Measurements from ENCODE around the gene IL6R.
"Not testable (repeated sequence)": the region's sequence is repeated elsewhere in the genome, so short reads cannot be mapped to it uniquely, and the experiment has no call there.

IL6R gene

DNA sequence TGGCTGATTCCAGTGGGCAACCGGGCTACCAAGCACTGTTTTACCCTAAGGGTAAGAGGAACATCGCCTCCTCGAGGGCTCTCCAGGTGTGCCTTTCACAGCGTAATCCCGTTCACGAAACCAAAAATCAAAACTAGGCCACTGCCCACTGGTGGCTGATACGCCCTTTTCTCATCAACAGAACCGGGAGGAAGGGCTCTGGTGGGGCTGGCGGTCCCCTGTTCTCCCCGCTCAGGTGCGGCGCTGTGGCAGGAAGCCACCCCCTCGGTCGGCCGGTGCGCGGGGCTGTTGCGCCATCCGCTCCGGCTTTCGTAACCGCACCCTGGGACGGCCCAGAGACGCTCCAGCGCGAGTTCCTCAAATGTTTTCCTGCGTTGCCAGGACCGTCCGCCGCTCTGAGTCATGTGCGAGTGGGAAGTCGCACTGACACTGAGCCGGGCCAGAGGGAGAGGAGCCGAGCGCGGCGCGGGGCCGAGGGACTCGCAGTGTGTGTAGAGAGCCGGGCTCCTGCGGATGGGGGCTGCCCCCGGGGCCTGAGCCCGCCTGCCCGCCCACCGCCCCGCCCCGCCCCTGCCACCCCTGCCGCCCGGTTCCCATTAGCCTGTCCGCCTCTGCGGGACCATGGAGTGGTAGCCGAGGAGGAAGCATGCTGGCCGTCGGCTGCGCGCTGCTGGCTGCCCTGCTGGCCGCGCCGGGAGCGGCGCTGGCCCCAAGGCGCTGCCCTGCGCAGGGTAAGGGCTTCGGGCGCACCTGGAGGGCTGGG is at the start of gene IL6R:
Gene IL6R (plus strand): TSS at position 360 of the 763 bp plus-strand sequence. CDS start 287 bp downstream, at position 647.
- DNase-seq = peak; percentile 78

DNA sequence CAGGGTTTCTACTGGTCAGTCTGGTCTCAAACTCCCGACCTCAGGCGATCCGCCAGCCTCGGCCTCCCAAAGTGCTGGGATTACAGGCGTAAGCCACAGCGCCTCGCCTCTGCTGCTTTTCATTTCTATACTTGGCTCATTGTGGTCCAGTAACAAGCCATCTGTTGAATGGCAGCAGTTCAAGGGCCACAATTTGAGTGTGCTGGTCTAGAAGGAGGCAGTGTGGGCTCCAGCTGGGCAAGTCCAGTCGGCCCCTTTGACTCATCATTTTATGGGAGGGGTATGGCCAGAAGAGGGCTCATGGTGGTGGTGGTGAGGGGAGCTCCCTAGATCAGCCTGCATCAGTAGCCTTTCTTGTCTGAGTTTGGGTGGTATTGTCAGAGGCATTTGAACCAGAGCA is 46.6 kb upstream of the IL6R start:
- DNase-seq = no peak

DNA sequence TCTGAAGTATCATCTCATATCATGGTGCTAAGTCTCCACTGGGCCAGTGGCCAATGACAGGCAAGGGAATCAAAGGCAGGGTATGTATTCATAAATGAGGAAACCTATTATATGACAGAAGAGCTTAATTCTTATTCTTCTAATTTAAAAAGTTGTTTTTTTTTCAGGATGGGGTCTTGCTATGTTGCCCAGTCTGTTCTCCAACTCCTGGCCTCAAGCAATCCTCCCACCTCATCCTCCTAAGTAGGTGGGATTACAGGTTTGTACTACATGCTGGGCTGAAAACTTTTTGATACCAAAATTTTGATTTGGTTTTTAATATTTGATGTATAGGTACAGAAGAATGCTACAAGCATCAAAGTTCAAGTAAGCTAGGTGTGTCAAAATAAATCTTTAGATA is 44.9 kb upstream of the IL6R start:
- no peak for DNase-seq

DNA sequence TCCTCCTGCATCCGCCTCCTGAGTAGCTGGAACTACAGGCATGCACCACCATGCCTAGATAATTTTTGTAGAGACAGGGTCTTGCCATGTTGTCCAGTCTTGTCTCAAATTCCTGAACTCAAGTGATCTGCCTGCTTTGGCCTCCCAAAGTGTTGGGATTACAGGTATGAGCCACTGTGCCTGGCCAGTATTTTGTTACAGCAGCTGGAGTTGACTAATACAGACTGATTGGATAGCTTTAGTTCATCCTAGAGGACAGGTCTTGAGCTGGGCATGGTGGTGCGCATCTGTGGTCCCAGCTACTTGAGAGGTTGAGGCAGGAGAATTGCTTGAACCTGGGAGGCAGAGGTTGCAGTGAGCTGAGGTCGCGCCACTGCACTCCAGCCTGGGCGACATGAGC is 44.3 kb upstream of the IL6R start:
- DNase-seq = not testable (repeated sequence)

DNA sequence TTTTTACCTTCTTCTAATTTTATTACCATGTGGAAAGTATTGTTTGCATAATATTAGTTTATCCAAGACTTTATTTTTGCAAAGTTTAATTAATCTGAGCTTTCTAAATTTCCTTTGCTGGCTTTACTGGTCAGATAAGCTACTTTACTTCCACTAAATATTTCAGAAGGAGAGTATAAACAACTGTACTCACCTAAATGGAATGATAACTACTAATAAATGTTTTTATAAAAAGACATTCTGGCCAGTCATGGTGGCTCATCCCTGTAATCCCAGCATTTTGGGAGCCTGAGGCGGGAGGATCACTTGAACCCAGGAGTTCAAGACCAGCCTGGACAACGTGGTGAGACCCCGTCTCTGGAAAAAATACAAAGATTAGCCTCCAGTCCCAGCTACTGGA is 43.8 kb upstream of the IL6R start:
- no peak for DNase-seq

DNA sequence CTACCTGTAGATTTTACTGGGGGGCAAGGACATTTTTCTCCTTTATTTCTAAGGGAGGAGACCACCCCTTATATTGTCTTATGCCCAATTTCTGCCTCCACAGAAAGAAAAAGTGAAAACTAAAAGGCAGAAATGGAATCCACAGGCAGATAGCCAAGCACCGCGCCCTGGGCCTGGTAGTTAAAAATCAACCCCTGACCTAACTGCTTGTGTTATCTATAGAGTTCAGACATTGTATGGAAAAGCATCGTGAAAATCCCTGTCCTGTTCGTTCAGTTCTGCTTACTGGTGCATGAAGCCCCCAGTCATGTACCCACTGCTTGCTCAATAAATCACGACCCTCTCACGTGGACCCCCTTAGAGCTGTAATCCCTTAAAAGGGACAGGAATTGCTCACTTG is 33.7 kb upstream of the IL6R start:
- no peak for DNase-seq

DNA sequence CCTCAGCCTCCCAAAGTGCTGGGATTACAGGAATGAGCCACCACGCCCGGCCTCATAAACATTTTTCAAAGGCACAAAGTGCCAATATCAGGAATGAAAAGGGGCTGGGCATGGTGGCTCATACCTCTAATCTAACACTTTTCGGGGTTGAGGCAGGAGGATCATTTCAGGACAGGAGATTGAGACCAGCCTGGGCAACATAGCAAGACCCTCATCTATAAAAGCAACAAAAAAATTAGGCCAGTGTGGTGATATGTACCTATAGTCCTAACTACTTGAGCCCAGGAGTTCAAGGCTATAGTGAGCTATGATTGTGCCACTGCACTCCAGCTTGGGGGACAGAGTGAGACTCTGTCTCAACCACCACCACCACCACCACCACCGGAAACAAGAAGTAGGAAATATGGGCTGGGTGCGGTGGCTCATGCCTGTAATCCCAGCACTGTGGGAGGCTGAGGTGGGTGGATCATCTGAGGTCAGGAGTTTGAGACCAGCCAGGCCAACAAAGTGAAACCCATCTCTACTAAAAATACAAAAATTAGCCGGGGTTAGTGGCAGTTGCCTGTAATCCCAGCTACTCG is 31.3 kb upstream of the IL6R start:
- not testable (repeated sequence) for DNase-seq

DNA sequence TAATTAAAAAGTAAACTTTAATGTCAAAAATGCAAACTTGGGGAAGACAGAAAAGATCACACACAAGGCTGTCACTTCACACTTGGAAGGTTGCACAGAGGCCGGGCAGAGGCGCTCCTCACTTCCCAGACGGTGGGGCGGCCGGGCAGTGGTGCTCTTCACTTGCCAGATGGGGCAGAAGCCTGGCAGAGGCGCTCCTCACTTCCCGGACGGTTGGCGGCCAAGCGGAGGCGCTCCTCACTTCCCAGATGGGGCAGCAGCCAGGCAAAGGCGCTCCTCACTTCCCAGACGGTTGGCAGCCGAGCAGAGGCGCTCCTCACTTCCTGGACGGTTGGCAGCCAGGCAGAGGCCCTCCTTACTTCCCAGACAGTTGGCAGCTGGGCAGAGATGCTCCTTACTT is 25.8 kb upstream of the IL6R start:
- DNase-seq = no peak

DNA sequence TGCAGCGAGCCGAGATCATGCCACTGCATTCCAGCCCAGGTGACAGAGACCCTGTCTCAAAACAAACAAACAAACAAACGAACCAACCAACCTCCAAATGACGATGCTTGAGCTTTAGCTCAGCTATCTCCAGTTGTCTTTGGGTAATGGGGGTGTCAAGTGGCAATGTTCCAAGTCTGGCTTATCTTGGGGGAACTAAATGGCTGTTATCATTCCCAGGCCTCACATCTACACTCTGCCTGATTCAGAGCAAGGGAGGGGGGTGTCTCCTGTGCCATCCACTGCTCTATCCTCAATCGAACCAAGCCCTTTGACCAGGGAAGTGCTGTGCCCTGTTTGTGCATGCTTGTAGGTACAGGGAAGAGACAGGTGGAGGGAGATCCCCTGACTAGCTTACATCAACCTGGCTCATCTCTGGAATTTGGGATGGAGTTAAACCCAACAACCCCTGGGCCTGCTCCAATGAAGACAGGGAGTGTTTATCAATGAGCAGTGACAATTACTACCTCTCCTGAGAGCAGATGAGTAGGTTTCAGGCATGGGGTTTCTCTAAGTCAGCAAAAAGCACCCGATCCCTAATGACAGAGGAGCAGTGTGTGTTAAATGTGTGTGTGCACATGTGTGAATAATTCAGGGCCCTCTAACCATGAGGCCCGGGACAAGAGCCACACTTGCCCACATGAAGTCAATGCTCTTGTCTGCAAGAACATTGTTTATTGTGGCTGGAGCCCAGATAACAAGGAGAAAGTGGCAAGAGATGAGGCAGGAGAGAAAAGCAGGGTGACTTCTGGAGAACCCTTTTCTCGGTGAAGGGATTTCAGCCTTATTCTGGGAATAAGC is 20.3 kb upstream of the IL6R start:
- no peak for DNase-seq

DNA sequence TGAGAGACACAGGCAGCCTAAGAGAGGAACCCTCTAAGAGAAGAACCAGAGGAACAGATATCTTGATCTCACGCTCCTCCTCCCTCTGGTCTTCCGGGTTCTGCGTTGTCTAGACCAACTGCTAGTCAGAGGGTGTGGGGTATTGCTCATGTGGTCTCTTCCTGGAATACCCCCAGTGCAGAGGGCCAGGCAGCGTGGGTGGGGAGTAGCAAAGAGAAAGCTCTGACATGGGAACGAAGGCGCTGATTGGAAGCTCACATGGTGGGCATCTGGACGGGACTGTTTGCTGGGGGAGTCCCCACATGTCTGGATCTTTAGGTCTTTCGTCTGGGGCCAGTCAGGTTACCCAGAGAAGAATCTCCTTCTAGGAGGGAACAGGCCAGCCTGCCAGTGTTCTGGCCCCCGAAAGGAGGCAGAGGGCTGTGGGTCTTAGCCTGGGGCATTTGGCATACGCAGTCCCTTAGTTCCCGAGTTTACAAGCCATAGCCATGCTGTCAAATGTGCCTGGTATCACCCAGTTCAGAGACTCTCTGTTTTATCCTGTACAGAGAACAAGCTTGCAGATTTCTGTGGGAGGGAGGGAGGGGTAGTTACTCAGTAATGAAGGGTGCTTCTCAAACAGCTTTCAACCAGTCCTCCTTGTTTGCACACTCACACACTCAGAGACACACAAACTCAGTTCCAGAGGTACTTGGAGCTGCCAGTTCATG is 18.3 kb upstream of the IL6R start:
- DNase-seq = peak; percentile 72

DNA sequence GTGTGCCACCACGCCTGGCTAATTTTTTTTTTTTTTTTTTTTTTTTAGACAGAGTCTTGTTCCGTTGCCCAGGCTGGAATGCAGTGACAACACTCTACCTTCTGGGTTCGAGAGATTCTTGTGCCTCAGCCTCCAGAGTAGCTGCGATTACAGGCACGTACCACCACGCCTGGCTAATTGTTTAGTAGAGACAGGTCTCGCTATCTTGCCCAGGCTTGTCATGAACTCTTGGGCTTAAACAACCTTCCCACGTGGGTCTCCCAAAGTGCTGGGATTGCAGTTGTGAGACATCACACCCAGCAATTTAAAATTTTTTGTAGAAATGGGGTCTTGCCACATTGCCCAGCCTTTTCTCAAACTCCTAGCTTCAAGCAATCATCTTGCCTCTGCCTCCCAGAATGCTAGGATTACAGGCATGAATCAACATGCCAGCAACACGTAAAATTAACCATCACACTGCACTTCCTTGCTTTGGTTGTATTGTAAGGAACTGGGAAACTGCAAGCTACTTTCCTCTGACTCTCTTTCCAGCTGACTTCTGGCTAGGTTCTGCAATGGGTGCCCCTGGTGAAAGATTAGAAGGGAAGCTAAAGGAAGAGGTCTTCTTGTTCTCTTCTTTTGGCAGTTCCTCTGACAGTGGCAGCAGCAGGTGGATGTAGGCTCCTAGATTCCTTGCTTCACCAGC is 13.9 kb upstream of the IL6R start:
- no peak for DNase-seq

DNA sequence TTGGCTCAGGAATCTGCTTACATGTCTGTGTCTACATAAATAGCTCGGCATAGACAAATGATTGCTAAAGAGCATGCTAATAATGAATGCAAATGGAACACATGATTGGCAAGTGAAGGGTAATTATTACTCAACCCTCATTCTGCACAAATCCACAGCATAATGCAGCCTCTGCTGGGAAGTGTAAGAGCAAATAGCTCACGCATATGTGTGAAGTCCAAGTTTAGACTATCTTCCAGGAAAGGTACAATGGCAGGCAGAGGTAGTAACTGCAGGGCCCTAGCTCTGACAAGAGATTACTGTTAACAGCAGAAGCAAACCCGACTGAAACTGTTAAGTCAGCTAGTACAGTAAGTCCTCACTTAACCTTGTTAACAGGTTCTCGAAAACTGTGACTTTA is 7.0 kb upstream of the IL6R start:
- DNase-seq = no peak

DNA sequence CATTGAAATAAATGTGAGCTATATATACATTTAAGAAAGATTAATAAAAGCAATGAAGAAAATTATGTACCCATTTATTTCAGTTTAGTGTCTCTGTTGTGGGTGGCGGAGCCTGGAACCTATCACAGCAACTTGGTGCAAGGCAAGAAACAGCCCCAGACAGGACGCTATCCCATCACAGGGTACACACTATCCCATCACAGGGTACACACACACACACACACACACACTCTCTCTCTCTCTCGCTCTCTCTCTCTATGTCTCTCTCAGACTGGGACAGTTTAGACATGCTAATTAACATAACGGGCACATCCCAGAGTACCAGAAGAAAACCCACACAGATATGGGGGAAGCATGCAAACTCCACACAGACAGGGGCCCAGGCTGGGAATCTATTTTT is 6.5 kb upstream of the IL6R start:
- DNase-seq = no peak

DNA sequence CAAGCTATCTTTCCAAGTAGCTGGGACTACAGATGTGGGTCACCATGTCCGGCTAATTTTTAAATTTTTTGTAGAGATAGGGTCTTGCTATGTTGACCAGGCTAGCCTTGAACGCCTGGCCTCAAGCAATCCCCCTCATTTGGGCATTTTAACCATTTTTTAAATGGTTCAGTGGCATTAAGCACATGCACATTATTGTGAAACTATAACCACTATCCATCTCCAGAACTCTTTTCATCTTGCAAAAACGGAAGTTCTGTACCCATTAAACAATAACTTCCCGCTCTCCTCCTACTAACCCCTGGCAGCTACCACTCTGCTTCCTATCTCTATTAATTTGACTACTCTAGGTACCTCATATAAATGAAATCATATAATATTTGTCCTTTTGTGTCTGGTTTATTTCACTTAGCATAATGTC is 4.8 kb upstream of the IL6R start:
- no peak for DNase-seq

DNA sequence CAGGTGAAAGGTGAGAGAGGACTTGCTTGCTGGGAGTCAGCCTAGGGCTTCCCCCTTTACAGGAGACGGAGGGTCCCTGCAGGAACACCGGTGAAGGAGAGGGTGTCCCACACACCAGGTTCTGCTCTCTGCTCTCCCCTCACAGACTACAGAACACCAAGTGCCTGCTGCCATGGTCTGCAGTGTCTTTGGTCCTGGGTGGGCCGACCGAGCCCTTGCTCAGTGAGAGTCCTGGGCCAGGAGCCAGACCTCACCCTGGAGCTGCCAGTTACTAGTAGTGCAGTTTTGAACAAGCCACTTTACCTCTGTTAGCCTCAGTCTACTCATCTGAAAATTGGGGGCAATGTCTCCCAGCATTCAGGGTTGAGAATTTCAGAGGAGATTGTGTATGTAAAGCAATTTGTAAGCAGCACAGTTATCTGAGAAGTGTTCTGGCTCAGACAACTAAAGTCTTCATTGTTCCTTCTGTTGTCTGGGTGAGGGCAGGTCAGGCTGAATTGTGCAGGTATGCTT is 2.7 kb upstream of the IL6R start:
- no peak for DNase-seq

DNA sequence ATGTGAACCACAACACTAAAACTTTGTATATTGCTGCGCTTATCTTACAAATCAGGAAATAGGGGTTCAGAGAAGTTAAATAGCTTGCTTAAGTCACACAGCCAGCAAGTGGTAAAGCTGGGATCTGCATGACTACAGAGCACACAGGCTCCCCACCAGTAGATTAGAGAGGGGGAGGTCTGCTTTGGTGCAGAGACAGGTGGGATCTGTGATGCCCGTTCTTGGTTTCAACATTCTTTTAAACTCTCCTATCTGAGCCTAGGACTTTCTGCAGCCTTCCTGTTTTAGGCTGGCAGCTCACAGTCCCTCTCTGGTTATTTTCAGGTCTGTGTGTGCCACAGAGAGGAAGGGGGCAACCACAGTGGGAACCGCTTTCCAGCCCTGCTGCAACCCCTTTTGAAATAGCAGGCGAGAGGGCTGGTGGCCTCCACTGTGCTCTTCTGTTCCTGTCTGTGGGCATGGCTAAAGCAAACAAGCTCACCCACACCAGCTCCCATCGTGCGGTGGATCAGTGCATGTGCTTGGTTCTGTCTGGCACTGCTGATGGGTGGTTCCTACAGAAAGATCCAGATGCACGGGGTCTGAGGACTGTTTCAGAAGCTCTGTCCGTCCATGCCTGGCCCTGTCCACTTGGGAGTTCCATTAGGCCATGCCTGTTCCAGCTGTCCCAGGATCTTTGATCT is 1.7 kb upstream of the IL6R start:
- DNase-seq = peak; percentile 53

DNA sequence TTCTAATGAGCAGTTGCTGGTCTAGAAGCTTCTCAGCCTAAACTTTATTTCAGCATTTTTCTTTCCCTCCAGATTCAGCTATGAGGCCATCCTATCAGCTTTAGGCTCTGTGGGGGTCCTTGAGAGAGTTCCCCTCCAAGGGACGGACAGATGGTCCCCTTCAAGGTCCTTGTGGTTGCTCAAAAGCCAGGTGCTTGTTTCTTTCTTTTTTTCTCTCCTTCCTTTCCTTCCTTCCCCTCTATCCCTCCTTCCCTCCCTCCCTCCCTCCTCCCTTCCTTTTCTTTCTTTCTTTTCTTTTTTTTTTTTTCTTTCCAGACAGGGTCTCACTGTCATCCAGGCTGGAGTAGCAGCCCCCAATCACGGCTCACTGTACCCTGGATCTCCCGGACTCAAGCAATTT is 1.2 kb upstream of the IL6R start:
- no peak for DNase-seq

DNA sequence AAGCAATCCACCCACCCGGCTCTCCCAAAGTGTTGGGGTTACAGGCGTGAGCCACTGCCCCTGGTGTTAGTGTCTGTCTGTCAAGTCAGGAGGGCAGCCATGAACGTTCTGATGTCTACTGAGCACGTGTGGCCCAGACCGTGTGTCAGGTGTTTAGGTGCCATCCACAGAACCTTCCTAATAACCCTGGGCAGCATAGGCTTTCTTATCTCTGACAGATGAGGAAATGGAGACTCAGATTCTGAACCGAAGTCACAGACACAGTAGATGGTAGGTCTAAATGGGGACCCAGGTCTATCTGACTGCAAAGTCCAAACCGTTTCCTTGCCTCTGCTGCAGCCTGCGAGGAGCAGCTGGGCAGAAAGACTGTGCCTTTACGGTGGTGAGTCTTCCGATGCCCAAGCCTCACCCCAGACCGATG is 622 bp upstream of the IL6R start:
- DNase-seq = peak; percentile 41

DNA sequence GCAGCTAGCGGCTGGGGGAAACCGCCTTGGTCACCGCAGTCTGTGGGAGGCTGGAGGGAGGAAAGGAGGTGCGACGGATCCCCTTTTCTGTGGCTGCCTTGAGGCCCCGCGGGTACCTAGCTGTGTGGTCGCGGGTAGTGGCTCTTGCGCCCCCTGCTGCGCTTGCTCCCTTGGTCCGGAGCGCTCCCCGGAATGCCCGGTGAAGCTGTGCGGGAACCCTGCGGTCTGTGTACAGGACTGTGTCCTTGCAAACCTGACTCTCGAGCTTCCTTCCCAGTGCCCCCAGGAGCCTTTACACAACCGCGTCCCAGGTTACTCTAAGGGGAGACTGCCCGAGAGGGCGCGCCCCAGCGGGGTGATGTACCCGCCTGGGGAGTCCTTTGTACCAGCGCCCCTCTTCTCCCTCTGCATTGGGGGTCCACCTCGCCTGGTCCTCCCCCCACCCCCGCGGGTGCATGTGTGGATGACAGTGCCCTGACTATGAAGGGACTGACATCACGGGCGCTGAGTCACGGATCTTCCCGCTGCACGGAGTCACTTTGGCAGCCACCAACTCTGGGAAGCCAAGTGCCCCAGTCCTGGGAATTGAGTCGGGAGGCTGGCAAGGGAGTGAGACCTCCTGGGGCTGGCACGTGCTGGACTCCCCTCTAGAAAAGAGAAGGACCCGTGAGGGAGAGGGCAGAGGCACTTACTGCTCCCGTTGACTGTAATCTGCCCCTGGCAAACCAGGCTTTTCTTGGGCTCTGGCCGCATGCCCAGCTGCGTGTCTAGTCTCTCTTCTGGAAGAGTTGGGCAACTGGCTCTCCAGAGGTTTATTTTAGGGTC is 816 bp downstream of the IL6R start:
- DNase-seq = peak; percentile 68

DNA sequence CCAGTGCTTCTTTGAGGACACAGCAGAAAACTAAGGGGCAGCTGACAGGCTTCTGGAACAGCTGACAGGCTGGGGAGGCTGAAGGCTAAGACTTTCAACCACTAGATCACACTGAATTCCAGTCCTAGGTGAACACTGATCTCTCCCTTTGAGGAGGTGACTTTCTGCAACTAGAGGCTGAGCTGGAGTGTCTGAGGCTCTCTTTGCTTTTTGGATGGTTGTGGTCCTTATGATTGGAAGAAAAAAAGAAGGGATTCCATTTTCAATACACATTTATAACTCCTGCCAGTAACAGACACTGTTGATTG is 1.4 kb downstream of the IL6R start:
- DNase-seq = no peak

DNA sequence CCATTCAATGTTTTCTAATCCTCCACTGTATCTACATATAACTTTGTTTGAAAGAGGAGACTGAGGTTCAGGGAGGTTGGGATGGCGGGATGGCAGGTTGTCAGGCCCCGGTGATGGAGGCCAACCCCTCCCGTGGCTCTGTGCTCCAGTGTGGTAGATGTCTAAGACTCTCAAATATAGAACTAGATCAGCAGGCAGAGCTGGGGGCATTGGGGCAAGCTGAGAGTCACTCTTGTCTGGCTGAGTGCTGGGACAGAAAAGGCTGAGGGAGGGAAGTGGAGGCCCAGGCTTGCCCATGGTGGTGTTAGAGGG is 1.7 kb downstream of the IL6R start:
- DNase-seq = no peak
